GM12878 (cell line): ENCODE data around the gene FHOD3. TPM values are rescaled to one million over a fixed set of nuclear protein-coding genes. Genes with fewer than 3 reads are reported as not detected.

Experiments
- ATAC-seq: fragments of 200-7000 bp; cut with Tn5 transposase; 3 replicates; pipeline ENCODE4 v1.9.1; 2020; ENCODE audit warnings: mild to moderate bottlenecking, moderate library complexity
- BruUV-seq: library from RNA; stranded (reverse); fragments of 400-500 nt; replicated peaks from 2 replicates; lab custom pipeline; 2021; lab: Mats Ljungman, UMichigan
- CTCF ChIA-PET: fragments of 300-600 bp; sonication (Branson Sonifier 250); formaldehyde crosslinking; extraction: SDS; loops from one replicate; lab custom pipeline; 2021; ENCODE audit warnings: inconsistent platforms; lab: Yijun Ruan, JAX
- POLR2A ChIA-PET: fragments of 350-600 bp; formaldehyde crosslinking; extraction: SDS; loops from one replicate; lab custom pipeline; 2021; ENCODE audit warnings: inconsistent platforms; lab: Charles Lee
- RAD21 ChIA-PET: fragments of 300-600 bp; sonication (Branson Sonifier 250); formaldehyde crosslinking; loops from one replicate; lab custom pipeline; 2023; ENCODE audit warnings: antibody characterized with exemption; ENCODE audit not compliant: unreplicated experiment; lab: Charles Lee
- SMC1A ChIA-PET: fragments of 300-600 bp; sonication (Branson Sonifier 250); formaldehyde crosslinking; loops from one replicate; lab custom pipeline; 2023; ENCODE audit not compliant: unreplicated experiment, uncharacterized antibody; lab: Charles Lee
- DNase-seq: peaks from one replicate; pipeline ENCODE4 v3.0.0-alpha.2; 2011; ENCODE audit warnings: low read depth, low spot score
- FAIRE-seq: peaks from 3 replicates; lab custom pipeline; 2011; peaks lifted over from hg19 to GRCh38; lab: Jason Lieb, UNC
- H2AFZ ChIP-seq: 2 replicates; pipeline ENCODE4 v1.6.0; 2011; ENCODE audit warnings: low read depth, low read length, control low read depth; ENCODE audit not compliant: control insufficient read depth
- H3K27ac ChIP-seq: 2 replicates; pipeline ENCODE4 v1.5.1; 2011; ENCODE audit warnings: control low read depth; ENCODE audit not compliant: control insufficient read depth, insufficient read depth
- H3K27me3 ChIP-seq, 2 experiments: replicated peaks in 1 of 2; 2 replicates each; pipeline versions ENCODE4 v1.6.0 to v1.6.1; 2011; ENCODE audit warnings: low read length in 1 of 2; ENCODE audit not compliant: control insufficient read depth in 2 of 2, insufficient read depth in 2 of 2
- H3K36me3 ChIP-seq, 2 experiments: 2 replicates each; pipeline ENCODE4 v1.5.1; 2011; ENCODE audit warnings: low read length in 1 of 2; ENCODE audit not compliant: control insufficient read depth in 2 of 2, insufficient read depth in 2 of 2
- H3K4me1 ChIP-seq: 2 replicates; pipeline ENCODE4 v1.6.1; 2011; ENCODE audit warnings: mild to moderate bottlenecking, low read length, moderate library complexity, mixed read lengths; ENCODE audit not compliant: control insufficient read depth, insufficient read depth
- H3K4me2 ChIP-seq: 2 replicates; pipeline ENCODE4 v1.6.0; 2011; ENCODE audit warnings: control low read depth; ENCODE audit not compliant: control insufficient read depth, insufficient read depth
- H3K4me3 ChIP-seq: fragments of 200-600 bp; sonication (generic); 2 replicates; pipeline ENCODE4 v1.5.1; 2016
- H3K79me2 ChIP-seq: 2 replicates; pipeline ENCODE4 v1.6.0; 2011; ENCODE audit warnings: low read length; ENCODE audit not compliant: control insufficient read depth, insufficient read depth
- H3K9ac ChIP-seq: 2 replicates; pipeline ENCODE4 v1.8.0; 2011; ENCODE audit warnings: low read length, control low read depth, mixed read lengths; ENCODE audit not compliant: control insufficient read depth, insufficient read depth
- H3K9me3 ChIP-seq: replicated peaks from 3 replicates; pipeline ENCODE4 v1.5.1; 2011; ENCODE audit warnings: mild to moderate bottlenecking, low read length; ENCODE audit not compliant: control insufficient read depth, insufficient read depth
- H4K20me1 ChIP-seq: 2 replicates; pipeline ENCODE4 v1.6.0; 2011; ENCODE audit not compliant: control insufficient read depth, insufficient read depth
- BCL11A ChIP-seq: IDR thresholded peaks from 2 replicates; pipeline ENCODE4 v1.6.1; 2011; ENCODE audit warnings: low read depth, low read length
- BHLHE40 ChIP-seq, 2 experiments: fragments of 450-650 bp in 1 of 2; IDR thresholded peaks; 2 replicates each; pipeline ENCODE4 v1.6.1; 2011 to 2017; ENCODE audit warnings: low read depth in 2 of 2, borderline replicate concordance in 1 of 2, improper control_type of control experiment in 1 of 2, low read length in 1 of 2, mild to moderate bottlenecking in 1 of 2
- BRCA1 ChIP-seq: IDR thresholded peaks from 2 replicates; pipeline ENCODE4 v1.6.1; 2011; ENCODE audit warnings: low read depth, low read length, improper control_type of control experiment
- CBX3 ChIP-seq: fragments of 200-600 bp; sonication (generic); IDR thresholded peaks from 2 replicates; pipeline ENCODE4 v1.6.1; 2016; ENCODE audit warnings: low read depth, borderline replicate concordance
- DPF2 ChIP-seq: fragments of 450-650 bp; IDR thresholded peaks from 2 replicates; pipeline ENCODE4 v1.6.1; 2017; ENCODE audit warnings: mild to moderate bottlenecking
- ETV6 ChIP-seq, 2 experiments: fragments of 450-650 bp in 1 of 2; IDR thresholded peaks in 1 of 2; conservative IDR thresholded peaks in 1 of 2; 2 replicates each; pipeline ENCODE4 v1.6.1; 2014; ENCODE audit warnings: antibody characterized with exemption in 1 of 2, borderline replicate concordance in 1 of 2, low read depth in 1 of 2, mild to moderate bottlenecking in 1 of 2, moderate library complexity in 1 of 2
- HDGF ChIP-seq: fragments of 450-650 bp; IDR thresholded peaks from 2 replicates; pipeline ENCODE4 v1.6.1; 2016; ENCODE audit warnings: antibody characterized with exemption
- IKZF1 ChIP-seq: fragments of 450-650 bp; conservative IDR thresholded peaks from 2 replicates; pipeline ENCODE4 v1.6.1; 2017; ENCODE audit warnings: antibody characterized with exemption, mild to moderate bottlenecking
- IRF5 ChIP-seq: fragments of 450-650 bp; IDR thresholded peaks from 2 replicates; pipeline ENCODE4 v1.6.1; 2017; ENCODE audit warnings: borderline replicate concordance
- KAT2A ChIP-seq: conservative IDR thresholded peaks from 2 replicates; pipeline ENCODE4 v1.6.1; 2011; ENCODE audit warnings: low read depth, low read length; ENCODE audit not compliant: control insufficient read depth
- PKNOX1 ChIP-seq: fragments of 450-650 bp; IDR thresholded peaks from 2 replicates; pipeline ENCODE4 v1.6.1; 2016; ENCODE audit warnings: mild to moderate bottlenecking
- RBBP5 ChIP-seq: fragments of 200-600 bp; sonication (generic); conservative IDR thresholded peaks from 2 replicates; pipeline ENCODE4 v1.6.1; 2016
- ZBED1 ChIP-seq: IDR thresholded peaks from 2 replicates; pipeline ENCODE4 v1.6.1; 2016; ENCODE audit warnings: borderline replicate concordance
- ZSCAN29 ChIP-seq: fragments of 450-650 bp; IDR thresholded peaks from 2 replicates; pipeline ENCODE4 v1.6.1; 2017; ENCODE audit warnings: mild to moderate bottlenecking, moderate library complexity
- ZZZ3 ChIP-seq: IDR thresholded peaks from 2 replicates; pipeline ENCODE4 v1.6.1; 2011; ENCODE audit warnings: low read depth; ENCODE audit not compliant: control insufficient read depth, insufficient read length
- WGBS: methylation state at CpG from one replicate; pipeline ENCODE4 v1.1.6; 2016; ENCODE audit warnings: low lambda C conversion rate; ENCODE audit not compliant: insufficient replicate concordance, insufficient coverage; ENCODE audit errors: missing lambda C conversion rate; 5-methylcytosine and 5-hydroxymethylcytosine counted together
- in situ Hi-C: fragments of 300-500 bp; cut with MboI; formaldehyde crosslinking; loops from 9 replicates; pipeline ENCODE4 v1.14.3; 2018; ENCODE audit warnings: mixed read lengths
- intact Hi-C: fragments of 100-400 bp; cut with micrococcal nuclease; formaldehyde crosslinking; loops from one replicate; pipeline ENCODE4 v1.14.2; 2022; ENCODE audit not compliant: unreplicated experiment
- polyA plus RNA-seq, 11 experiments: library from polyadenylated mRNA; depleted of rRNA in 4 of 11; unstranded in 6 of 11; stranded (reverse) in 5 of 11; fragments of >200 nt; fragmentation: Nextera tagmentation in 4 of 11; fragmentation: Illumina TruSeq in 1 of 11; extraction: Ambion mirVana in 4 of 11; extraction: Trizol in 1 of 11; gene quantifications; 1 replicate in 1 of 11; 2 replicates in 10 of 11; pipeline versions ENCODE4 v1.2.1 to v1.2.3, GENCODE V29; 2011 to 2016; ENCODE audit warnings: inconsistent platforms in 2 of 11, missing spikeins in 2 of 11, low read depth in 1 of 11
- total RNA-seq, 4 experiments: library from RNA; depleted of rRNA in 3 of 4; stranded (reverse); fragments of >200 nt in 3 of 4; fragmentation: Illumina TruSeq in 1 of 4; extraction: Trizol in 1 of 4; gene quantifications; 2 replicates each; pipeline versions ENCODE4 v1.2.1 to v1.2.3, GENCODE V29; 2013 to 2021
- TF ChIP-seq, protein P1 (sequence below): IDR thresholded peaks from 2 replicates; pipeline ENCODE4 v1.6.1; 2012; ENCODE audit warnings: improper control_type of control experiment, low read depth, low read length; ENCODE audit not compliant: insufficient replicate concordance

FHOD3 gene
- total and polyA plus RNA-seq, 10 of the 15 experiments (the other 5 are each of a cell fraction or from before 2014, with no cell fraction given) = 0.77 to 26.7 (median 10.4) TPM

- no peak for TF ChIP-seq KAT2A
Measured at GRCh38 chr18:36532394-36532793, 234.9 kb downstream of the FHOD3 start (continued).

DNA sequence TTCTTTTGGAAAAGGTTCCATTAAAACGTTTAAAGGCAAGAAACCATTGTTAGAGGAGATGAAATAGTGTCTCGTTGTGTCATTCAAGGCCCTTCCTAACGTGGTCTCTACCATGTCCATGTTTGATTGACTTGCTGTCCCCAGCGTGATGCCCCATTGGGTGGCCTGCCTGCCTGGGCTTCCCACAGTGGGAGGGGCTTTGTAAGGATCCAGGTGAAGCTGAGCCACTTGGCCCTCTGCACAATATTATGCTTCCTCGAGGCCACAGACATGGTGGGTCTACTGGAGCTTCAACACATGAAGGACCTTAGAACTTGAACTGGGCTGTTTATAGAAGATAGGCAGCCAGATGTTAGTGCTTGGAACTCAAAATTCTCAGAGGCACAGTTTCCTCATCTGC, 235.3 kb downstream of the FHOD3 start:
- intact Hi-C loops (loop anchor here (5.0 kb wide), 1 partner anchor 51 kb away; no protein-coding TSS in a partner anchor), in situ Hi-C loops (no loop called here)
- Histone ChIP-seq H3K79me2 (no peaks in the 10 kb centered on the region), H3K27me3 (no peaks in the 10 kb centered on the region), H3K9ac (no peak overlapping the region), H3K9me3 (no peaks in the 10 kb centered on the region), H4K20me1 (no peaks in the 10 kb centered on the region), H3K27ac (no peak overlapping the region), H3K4me1 (no peaks in the 10 kb centered on the region), H2AFZ (no peak overlapping the region), H3K4me3 (no peak overlapping the region), H3K4me2 (no peak overlapping the region), H3K36me3 (no peaks in the 10 kb centered on the region; a peak in 2 of 4 replicates)
- WGBS = 11% methylated on average over 5 of the region's 5 CpGs
- no peak for ATAC-seq
- ChIA-PET RAD21 (interaction anchor here (1.7 kb wide), 1 partner anchor 15 kb away, joined by 4 read pairs; no protein-coding TSS in a partner anchor), CTCF (interaction anchor here (1.1 to 3.1 kb wide), 6 partner anchors 9 to 39 kb away, joined by 3 to 17 read pairs (median 4); no protein-coding TSS in a partner anchor), POLR2A (interaction anchor here (0.5 to 1.2 kb wide), 2 partner anchors 28 to 40 kb away, joined by 3 to 5 read pairs; no protein-coding TSS in a partner anchor), SMC1A (interaction anchor here (1.2 to 3.2 kb wide), 5 partner anchors 23 to 119 kb away, joined by 3 to 21 read pairs (median 4); no protein-coding TSS in a partner anchor)
- no peak for DNase-seq
- BruUV-seq = no TSS peak
- FAIRE-seq = no peak
- TF ChIP-seq PKNOX1 (no peak), BHLHE40 (IDR thresholded peaks at IDR 0.05; ENCODE audit: borderline replicate concordance in 1 of 2, low read depth in 2 of 2, low read length in 1 of 2) (no peak), DPF2 (no peak), BCL11A (no peak), ETV6 (conservative IDR thresholded peaks at IDR 0.05 in 1 of 2, IDR thresholded peaks at IDR 0.05 in 1 of 2; ENCODE audit: borderline replicate concordance in 1 of 2, low read depth in 1 of 2) (no peak), HDGF (no peak), IRF5 (no peak), CBX3 (no peak), RBBP5 (no peak), ZSCAN29 (no peak), BRCA1 (no peak), ZZZ3 (no peak), ZBED1 (no peak), IKZF1 (no peak)
- TF ChIP-seq, protein P1, sequence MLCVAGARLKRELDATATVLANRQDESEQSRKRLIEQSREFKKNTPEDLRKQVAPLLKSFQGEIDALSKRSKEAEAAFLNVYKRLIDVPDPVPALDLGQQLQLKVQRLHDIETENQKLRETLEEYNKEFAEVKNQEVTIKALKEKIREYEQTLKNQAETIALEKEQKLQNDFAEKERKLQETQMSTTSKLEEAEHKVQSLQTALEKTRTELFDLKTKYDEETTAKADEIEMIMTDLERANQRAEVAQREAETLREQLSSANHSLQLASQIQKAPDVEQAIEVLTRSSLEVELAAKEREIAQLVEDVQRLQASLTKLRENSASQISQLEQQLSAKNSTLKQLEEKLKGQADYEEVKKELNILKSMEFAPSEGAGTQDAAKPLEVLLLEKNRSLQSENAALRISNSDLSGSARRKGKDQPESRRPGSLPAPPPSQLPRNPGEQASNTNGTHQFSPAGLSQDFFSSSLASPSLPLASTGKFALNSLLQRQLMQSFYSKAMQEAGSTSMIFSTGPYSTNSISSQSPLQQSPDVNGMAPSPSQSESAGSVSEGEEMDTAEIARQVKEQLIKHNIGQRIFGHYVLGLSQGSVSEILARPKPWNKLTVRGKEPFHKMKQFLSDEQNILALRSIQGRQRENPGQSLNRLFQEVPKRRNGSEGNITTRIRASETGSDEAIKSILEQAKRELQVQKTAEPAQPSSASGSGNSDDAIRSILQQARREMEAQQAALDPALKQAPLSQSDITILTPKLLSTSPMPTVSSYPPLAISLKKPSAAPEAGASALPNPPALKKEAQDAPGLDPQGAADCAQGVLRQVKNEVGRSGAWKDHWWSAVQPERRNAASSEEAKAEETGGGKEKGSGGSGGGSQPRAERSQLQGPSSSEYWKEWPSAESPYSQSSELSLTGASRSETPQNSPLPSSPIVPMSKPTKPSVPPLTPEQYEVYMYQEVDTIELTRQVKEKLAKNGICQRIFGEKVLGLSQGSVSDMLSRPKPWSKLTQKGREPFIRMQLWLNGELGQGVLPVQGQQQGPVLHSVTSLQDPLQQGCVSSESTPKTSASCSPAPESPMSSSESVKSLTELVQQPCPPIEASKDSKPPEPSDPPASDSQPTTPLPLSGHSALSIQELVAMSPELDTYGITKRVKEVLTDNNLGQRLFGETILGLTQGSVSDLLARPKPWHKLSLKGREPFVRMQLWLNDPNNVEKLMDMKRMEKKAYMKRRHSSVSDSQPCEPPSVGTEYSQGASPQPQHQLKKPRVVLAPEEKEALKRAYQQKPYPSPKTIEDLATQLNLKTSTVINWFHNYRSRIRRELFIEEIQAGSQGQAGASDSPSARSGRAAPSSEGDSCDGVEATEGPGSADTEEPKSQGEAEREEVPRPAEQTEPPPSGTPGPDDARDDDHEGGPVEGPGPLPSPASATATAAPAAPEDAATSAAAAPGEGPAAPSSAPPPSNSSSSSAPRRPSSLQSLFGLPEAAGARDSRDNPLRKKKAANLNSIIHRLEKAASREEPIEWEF = no peak
